ENCODE data around the gene FAM237B.

- TF ChIP-seq CTCF (conservative IDR thresholded peaks at IDR 0.05; ENCODE audit: low read depth, low read length) (no peak), POLR2A (IDR thresholded peaks at IDR 0.05; ENCODE audit: low read depth, low read length) (no peak), RFX5 (IDR thresholded peaks at IDR 0.05; ENCODE audit: low read depth, low read length) (no peak), RCOR1 (IDR thresholded peaks at IDR 0.05; ENCODE audit: insufficient replicate concordance, low read length) (no peak), RAD21 (IDR thresholded peaks at IDR 0.05; ENCODE audit: low read length) (no peak), CEBPB (IDR thresholded peaks at IDR 0.05; ENCODE audit: low read depth, low read length) (no peak), MAZ (IDR thresholded peaks at IDR 0.05; ENCODE audit: borderline replicate concordance, low read depth, low read length) (no peak), FOS (IDR thresholded peaks at IDR 0.05; ENCODE audit: low read depth, low read length) (no peak), USF2 (IDR thresholded peaks at IDR 0.05; ENCODE audit: low read depth, low read length) (no peak), ELK1 (IDR thresholded peaks at IDR 0.05; ENCODE audit: borderline replicate concordance, low read depth, low read length) (no peak), MAFK (IDR thresholded peaks at IDR 0.05; ENCODE audit: low read depth, low read length) (no peak), MXI1 (IDR thresholded peaks at IDR 0.05; ENCODE audit: borderline replicate concordance, low read depth, low read length) (no peak), SMC3 (IDR thresholded peaks at IDR 0.05; ENCODE audit: low read depth, low read length) (no peak)
Observed at GRCh38 chr7:90267263-90267858, 53.7 kb downstream of the FAM237B start.
